ENCODE results near the gene ALG11. TPM values are rescaled to one million over a fixed set of nuclear protein-coding genes. Genes with fewer than 3 reads are reported as not detected.
A peak's percentile ranks its signal among the peaks of the same experiment; 100 is the strongest.

Gene ALG11
- total and polyA plus RNA-seq, 2 experiments from 2014 or later = 36.9 to 40.1 TPM

DNA sequence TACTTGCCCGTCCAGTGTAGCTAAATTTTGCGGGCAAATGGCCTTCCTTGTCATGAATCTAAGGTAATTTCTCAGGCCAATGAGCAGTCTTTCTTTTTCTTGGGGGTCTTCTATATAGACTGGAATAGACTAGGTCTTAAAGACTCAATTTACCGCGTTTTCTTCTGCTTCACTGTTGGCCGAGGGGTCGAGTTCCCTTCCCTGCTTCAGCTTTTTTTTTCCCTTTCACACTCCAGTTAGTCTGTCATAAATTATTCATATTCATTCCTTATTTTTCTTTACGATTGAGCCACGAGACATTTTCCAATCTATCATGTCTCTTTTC, 276 bp downstream of the ALG11 start:
- H3F3A ChIP-seq (replicated peaks; ENCODE audit: low read depth) = no peaks in the 10 kb centered on the region
- H3K27me3 ChIP-seq (ENCODE audit: insufficient read depth) = peaks cover 28% of the 10 kb centered on the region
- DNase-seq (ENCODE audit: low spot score) = no peak
- no peak; the same call in 2 of the 3 replicates for ATAC-seq
- peak overlapping the region; percentile 86 for H3K4me3 ChIP-seq
- H4K20me1 ChIP-seq (replicated peaks; ENCODE audit: insufficient read depth) = peaks cover 12% of the 10 kb centered on the region; the same call in 1 of the 2 replicates
- Mint-ChIP-seq H3K4me1 (peaks cover 11% of the 10 kb centered on the region), H3K27me3 (ENCODE audit: insufficient read depth, low read depth, poor library complexity) (peaks cover 18% of the 10 kb centered on the region), H3K9me3 (peaks cover 7% of the 10 kb centered on the region), H3K4me3 (peak overlapping the region; percentile 98), H3K27ac (peak overlapping the region; percentile 98), H3K36me3 (ENCODE audit: low read depth) (peaks cover 24% of the 10 kb centered on the region)
- H3K9me2 ChIP-seq (ENCODE audit: insufficient read depth) = no peaks in the 10 kb centered on the region
- peak overlapping the region; percentile 82; the same call in 1 of the 2 replicates for H2AFZ ChIP-seq
- peak overlapping the region; percentile 82 for H3K4me2 ChIP-seq
- H3K27ac ChIP-seq (ENCODE audit: low read depth) = peak overlapping the region; percentile 73
- peaks cover 17% of the 10 kb centered on the region for H3K4me1 ChIP-seq (ENCODE audit: insufficient read depth)
- TF ChIP-seq, protein P1, sequence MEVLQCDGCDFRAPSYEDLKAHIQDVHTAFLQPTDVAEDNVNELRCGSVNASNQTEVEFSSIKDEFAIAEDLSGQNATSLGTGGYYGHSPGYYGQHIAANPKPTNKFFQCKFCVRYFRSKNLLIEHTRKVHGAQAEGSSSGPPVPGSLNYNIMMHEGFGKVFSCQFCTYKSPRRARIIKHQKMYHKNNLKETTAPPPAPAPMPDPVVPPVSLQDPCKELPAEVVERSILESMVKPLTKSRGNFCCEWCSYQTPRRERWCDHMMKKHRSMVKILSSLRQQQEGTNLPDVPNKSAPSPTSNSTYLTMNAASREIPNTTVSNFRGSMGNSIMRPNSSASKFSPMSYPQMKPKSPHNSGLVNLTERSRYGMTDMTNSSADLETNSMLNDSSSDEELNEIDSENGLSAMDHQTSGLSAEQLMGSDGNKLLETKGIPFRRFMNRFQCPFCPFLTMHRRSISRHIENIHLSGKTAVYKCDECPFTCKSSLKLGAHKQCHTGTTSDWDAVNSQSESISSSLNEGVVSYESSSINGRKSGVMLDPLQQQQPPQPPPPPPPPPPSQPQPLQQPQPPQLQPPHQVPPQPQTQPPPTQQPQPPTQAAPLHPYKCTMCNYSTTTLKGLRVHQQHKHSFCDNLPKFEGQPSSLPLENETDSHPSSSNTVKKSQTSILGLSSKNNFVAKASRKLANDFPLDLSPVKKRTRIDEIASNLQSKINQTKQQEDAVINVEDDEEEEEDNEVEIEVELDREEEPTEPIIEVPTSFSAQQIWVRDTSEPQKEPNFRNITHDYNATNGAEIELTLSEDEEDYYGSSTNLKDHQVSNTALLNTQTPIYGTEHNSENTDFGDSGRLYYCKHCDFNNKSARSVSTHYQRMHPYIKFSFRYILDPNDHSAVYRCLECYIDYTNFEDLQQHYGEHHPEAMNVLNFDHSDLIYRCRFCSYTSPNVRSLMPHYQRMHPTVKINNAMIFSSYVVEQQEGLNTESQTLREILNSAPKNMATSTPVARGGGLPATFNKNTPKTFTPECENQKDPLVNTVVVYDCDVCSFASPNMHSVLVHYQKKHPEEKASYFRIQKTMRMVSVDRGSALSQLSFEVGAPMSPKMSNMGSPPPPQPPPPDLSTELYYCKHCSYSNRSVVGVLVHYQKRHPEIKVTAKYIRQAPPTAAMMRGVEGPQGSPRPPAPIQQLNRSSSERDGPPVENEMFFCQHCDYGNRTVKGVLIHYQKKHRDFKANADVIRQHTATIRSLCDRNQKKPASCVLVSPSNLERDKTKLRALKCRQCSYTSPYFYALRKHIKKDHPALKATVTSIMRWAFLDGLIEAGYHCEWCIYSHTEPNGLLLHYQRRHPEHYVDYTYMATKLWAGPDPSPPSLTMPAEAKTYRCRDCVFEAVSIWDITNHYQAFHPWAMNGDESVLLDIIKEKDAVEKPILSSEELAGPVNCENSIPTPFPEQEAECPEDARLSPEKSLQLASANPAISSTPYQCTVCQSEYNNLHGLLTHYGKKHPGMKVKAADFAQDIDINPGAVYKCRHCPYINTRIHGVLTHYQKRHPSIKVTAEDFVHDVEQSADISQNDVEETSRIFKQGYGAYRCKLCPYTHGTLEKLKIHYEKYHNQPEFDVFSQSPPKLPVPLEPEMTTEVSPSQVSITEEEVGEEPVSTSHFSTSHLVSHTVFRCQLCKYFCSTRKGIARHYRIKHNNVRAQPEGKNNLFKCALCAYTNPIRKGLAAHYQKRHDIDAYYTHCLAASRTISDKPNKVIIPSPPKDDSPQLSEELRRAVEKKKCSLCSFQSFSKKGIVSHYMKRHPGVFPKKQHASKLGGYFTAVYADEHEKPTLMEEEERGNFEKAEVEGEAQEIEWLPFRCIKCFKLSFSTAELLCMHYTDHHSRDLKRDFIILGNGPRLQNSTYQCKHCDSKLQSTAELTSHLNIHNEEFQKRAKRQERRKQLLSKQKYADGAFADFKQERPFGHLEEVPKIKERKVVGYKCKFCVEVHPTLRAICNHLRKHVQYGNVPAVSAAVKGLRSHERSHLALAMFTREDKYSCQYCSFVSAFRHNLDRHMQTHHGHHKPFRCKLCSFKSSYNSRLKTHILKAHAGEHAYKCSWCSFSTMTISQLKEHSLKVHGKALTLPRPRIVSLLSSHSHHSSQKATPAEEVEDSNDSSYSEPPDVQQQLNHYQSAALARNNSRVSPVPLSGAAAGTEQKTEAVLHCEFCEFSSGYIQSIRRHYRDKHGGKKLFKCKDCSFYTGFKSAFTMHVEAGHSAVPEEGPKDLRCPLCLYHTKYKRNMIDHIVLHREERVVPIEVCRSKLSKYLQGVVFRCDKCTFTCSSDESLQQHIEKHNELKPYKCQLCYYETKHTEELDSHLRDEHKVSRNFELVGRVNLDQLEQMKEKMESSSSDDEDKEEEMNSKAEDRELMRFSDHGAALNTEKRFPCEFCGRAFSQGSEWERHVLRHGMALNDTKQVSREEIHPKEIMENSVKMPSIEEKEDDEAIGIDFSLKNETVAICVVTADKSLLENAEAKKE (CRISPR knock-in tag; IDR thresholded peaks at IDR 0.05) = no peak
- no peak for TF ChIP-seq ZNF114 (CRISPR knock-in tag; IDR thresholded peaks at IDR 0.05)
- H3K36me3 ChIP-seq (ENCODE audit: insufficient read depth) = no peaks in the 10 kb centered on the region
- peaks cover 62% of the 10 kb centered on the region for H3K79me2 ChIP-seq (replicated peaks; ENCODE audit: insufficient read depth)

DNA sequence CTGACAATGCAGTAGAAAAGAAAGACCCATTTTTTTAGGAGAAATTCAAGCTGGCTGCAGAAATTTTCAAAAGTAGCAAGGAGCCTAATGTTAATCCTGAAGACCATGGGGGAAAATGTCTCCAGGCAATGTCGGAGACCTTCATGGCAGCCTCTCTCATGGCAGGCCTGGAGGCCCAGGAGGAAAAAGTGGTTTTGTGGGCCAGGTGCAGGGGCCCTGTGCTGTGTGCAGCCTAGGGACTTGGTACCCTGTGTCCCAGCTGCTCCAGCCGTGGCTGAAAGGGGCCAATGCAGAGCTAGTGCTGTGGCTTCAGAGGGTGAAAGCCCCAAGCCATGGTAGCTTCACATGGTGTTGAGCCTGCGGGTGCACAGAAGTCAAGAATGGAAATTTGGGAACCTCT, 4.1 kb downstream of the ALG11 start:
- Mint-ChIP-seq H3K27me3 (ENCODE audit: insufficient read depth, low read depth, poor library complexity) (peaks cover 4% of the 10 kb centered on the region), H3K4me1 (no peaks in the 10 kb centered on the region; the same call in 1 of the 3 replicates), H3K9me3 (peaks cover 7% of the 10 kb centered on the region), H3K27ac (no peak overlapping the region), H3K36me3 (ENCODE audit: low read depth) (peaks cover 61% of the 10 kb centered on the region), H3K4me3 (no peak overlapping the region)
- DNase-seq (ENCODE audit: low spot score) (no peak), ATAC-seq (no peak)
- Histone ChIP-seq H3F3A (replicated peaks; ENCODE audit: low read depth) (no peaks in the 10 kb centered on the region), H3K27ac (ENCODE audit: low read depth) (no peak overlapping the region), H3K4me1 (ENCODE audit: insufficient read depth) (0 out of 2 replicates have a peak, but pooled peaks cover 10% of the 10 kb centered on the region), H3K4me3 (no peak overlapping the region), H3K79me2 (replicated peaks; ENCODE audit: insufficient read depth) (peaks cover 63% of the 10 kb centered on the region), H3K4me2 (no peak overlapping the region), H3K27me3 (ENCODE audit: insufficient read depth) (no peaks in the 10 kb centered on the region), H3K9me2 (ENCODE audit: insufficient read depth) (no peaks in the 10 kb centered on the region), H4K20me1 (replicated peaks; ENCODE audit: insufficient read depth) (peaks cover 15% of the 10 kb centered on the region), H2AFZ (no peak overlapping the region), H3K36me3 (ENCODE audit: insufficient read depth) (peaks cover 17% of the 10 kb centered on the region; the same call in 1 of the 2 replicates)
- no peak for TF ChIP-seq NANOG (IDR thresholded peaks at IDR 0.05; ENCODE audit: borderline replicate concordance)
- TF ChIP-seq, protein P2, sequence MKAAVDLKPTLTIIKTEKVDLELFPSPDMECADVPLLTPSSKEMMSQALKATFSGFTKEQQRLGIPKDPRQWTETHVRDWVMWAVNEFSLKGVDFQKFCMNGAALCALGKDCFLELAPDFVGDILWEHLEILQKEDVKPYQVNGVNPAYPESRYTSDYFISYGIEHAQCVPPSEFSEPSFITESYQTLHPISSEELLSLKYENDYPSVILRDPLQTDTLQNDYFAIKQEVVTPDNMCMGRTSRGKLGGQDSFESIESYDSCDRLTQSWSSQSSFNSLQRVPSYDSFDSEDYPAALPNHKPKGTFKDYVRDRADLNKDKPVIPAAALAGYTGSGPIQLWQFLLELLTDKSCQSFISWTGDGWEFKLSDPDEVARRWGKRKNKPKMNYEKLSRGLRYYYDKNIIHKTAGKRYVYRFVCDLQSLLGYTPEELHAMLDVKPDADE (IDR thresholded peaks at IDR 0.05) = no peak
- no peak for TF ChIP-seq EZH2 (IDR thresholded peaks at IDR 0.05; ENCODE audit: low read depth, unreplicated experiment)
- TF ChIP-seq STAT1 (IDR thresholded peaks at IDR 0.05; ENCODE audit: unreplicated experiment) = no peak
- no peak for TF ChIP-seq EZH2phosphoT487 (IDR thresholded peaks at IDR 0.05; ENCODE audit: unreplicated experiment)
